ENCODE measurements around the gene ARMH2. TPM values are rescaled to one million over a fixed set of nuclear protein-coding genes. Genes with fewer than 3 reads are reported as not detected.

The ARMH2 gene
- total and polyA plus RNA-seq, 10 of the 15 experiments (the other 5 are each of a cell fraction or from before 2014, with no cell fraction given) = 0.18 to 0.46 TPM; not detected in 8

DNA sequence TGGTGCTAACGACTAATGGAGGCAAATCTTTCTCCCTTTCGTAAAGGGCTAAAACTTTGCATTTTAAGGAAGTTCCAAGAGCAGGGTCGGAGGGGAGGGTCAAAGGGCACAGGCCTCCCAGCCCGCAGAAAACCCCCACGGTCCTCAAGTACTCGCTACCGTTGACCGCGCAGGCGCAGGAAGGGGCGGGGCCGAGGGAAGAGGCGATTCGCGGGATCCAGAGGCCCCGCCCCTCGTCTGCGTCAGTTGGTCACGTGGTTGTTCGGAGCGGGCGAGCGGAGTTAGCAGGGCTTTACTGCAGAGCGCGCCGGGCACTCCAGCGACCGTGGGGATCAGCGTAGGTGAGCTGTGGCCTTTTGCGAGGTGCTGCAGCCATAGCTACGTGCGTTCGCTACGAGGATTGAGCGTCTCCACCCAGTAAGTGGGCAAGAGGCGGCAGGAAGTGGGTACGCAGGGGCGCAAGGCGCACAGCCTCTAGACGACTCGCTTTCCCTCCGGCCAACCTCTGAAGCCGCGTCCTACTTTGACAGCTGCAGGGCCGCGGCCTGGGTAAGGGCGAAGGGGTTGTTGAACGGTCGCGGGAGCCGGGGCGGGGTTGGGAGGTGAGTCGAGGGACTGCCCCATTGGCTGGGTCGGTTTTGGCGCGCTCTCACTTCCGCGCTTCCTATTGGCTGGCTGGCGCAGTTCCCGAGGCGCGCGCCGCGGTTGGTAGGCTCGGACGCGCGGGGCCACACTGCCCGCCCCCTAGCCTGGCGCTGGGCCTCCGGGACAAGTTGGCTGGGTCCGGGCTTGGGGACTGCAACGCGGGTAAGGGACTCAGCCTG is 23.8 kb downstream of the ARMH2 start, which contains the start of gene GMNN (continued):
- peak; percentile 31; the same call in 1 of the 2 replicates for TF ChIP-seq TCF12 (IDR thresholded peaks at IDR 0.05; ENCODE audit: low read depth, low read length)
- no peak for TF ChIP-seq BMI1 (IDR thresholded peaks at IDR 0.05; ENCODE audit: borderline replicate concordance)
- TF ChIP-seq SMAD1 (IDR thresholded peaks at IDR 0.05; ENCODE audit: low read depth, partially characterized antibody) = no peak
- 0 out of 2 replicates have a peak, but pooled peaks have one; percentile 21 for TF ChIP-seq STAT1 (conservative IDR thresholded peaks at IDR 0.05)
- TF ChIP-seq SREBF2 (IDR thresholded peaks at IDR 0.05; ENCODE audit: low read length) = no peak
- TF ChIP-seq, protein P1, sequence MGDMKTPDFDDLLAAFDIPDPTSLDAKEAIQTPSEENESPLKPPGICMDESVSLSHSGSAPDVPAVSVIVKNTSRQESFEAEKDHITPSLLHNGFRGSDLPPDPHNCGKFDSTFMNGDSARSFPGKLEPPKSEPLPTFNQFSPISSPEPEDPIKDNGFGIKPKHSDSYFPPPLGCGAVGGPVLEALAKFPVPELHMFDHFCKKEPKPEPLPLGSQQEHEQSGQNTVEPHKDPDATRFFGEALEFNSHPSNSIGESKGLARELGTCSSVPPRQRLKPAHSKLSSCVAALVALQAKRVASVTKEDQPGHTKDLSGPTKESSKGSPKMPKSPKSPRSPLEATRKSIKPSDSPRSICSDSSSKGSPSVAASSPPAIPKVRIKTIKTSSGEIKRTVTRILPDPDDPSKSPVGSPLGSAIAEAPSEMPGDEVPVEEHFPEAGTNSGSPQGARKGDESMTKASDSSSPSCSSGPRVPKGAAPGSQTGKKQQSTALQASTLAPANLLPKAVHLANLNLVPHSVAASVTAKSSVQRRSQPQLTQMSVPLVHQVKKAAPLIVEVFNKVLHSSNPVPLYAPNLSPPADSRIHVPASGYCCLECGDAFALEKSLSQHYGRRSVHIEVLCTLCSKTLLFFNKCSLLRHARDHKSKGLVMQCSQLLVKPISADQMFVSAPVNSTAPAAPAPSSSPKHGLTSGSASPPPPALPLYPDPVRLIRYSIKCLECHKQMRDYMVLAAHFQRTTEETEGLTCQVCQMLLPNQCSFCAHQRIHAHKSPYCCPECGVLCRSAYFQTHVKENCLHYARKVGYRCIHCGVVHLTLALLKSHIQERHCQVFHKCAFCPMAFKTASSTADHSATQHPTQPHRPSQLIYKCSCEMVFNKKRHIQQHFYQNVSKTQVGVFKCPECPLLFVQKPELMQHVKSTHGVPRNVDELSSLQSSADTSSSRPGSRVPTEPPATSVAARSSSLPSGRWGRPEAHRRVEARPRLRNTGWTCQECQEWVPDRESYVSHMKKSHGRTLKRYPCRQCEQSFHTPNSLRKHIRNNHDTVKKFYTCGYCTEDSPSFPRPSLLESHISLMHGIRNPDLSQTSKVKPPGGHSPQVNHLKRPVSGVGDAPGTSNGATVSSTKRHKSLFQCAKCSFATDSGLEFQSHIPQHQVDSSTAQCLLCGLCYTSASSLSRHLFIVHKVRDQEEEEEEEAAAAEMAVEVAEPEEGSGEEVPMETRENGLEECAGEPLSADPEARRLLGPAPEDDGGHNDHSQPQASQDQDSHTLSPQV (IDR thresholded peaks at IDR 0.05) = no peak
- no peak for TF ChIP-seq ZZZ3 (IDR thresholded peaks at IDR 0.05; ENCODE audit: control insufficient read depth, insufficient read length, low read depth)
- TF ChIP-seq ZNF24 (IDR thresholded peaks at IDR 0.05) = no peak
- no peak for TF ChIP-seq CEBPB (IDR thresholded peaks at IDR 0.05; ENCODE audit: borderline replicate concordance in 1 of 2, low read depth in 2 of 2, low read length in 2 of 2)
- TF ChIP-seq GABPA (IDR thresholded peaks at IDR 0.05; ENCODE audit: low read depth) = no peak
- TF ChIP-seq, protein P2, sequence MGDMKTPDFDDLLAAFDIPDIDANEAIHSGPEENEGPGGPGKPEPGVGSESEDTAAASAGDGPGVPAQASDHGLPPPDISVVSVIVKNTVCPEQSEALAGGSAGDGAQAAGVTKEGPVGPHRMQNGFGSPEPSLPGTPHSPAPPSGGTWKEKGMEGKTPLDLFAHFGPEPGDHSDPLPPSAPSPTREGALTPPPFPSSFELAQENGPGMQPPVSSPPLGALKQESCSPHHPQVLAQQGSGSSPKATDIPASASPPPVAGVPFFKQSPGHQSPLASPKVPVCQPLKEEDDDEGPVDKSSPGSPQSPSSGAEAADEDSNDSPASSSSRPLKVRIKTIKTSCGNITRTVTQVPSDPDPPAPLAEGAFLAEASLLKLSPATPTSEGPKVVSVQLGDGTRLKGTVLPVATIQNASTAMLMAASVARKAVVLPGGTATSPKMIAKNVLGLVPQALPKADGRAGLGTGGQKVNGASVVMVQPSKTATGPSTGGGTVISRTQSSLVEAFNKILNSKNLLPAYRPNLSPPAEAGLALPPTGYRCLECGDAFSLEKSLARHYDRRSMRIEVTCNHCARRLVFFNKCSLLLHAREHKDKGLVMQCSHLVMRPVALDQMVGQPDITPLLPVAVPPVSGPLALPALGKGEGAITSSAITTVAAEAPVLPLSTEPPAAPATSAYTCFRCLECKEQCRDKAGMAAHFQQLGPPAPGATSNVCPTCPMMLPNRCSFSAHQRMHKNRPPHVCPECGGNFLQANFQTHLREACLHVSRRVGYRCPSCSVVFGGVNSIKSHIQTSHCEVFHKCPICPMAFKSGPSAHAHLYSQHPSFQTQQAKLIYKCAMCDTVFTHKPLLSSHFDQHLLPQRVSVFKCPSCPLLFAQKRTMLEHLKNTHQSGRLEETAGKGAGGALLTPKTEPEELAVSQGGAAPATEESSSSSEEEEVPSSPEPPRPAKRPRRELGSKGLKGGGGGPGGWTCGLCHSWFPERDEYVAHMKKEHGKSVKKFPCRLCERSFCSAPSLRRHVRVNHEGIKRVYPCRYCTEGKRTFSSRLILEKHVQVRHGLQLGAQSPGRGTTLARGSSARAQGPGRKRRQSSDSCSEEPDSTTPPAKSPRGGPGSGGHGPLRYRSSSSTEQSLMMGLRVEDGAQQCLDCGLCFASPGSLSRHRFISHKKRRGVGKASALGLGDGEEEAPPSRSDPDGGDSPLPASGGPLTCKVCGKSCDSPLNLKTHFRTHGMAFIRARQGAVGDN (IDR thresholded peaks at IDR 0.05) = peak; percentile 71
- peak; percentile 54 for TF ChIP-seq RUNX3 (IDR thresholded peaks at IDR 0.05; ENCODE audit: low read length)
- TF ChIP-seq, protein P3, sequence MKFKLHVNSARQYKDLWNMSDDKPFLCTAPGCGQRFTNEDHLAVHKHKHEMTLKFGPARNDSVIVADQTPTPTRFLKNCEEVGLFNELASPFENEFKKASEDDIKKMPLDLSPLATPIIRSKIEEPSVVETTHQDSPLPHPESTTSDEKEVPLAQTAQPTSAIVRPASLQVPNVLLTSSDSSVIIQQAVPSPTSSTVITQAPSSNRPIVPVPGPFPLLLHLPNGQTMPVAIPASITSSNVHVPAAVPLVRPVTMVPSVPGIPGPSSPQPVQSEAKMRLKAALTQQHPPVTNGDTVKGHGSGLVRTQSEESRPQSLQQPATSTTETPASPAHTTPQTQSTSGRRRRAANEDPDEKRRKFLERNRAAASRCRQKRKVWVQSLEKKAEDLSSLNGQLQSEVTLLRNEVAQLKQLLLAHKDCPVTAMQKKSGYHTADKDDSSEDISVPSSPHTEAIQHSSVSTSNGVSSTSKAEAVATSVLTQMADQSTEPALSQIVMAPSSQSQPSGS (IDR thresholded peaks at IDR 0.05; ENCODE audit: low read length) = no peak
- TF ChIP-seq SUZ12 (IDR thresholded peaks at IDR 0.05; ENCODE audit: unreplicated experiment) = no peak
- TF ChIP-seq CBFB (IDR thresholded peaks at IDR 0.05; ENCODE audit: low read depth) = peak; percentile 71; the same call in 1 of the 2 replicates
- TF ChIP-seq, protein P4, sequence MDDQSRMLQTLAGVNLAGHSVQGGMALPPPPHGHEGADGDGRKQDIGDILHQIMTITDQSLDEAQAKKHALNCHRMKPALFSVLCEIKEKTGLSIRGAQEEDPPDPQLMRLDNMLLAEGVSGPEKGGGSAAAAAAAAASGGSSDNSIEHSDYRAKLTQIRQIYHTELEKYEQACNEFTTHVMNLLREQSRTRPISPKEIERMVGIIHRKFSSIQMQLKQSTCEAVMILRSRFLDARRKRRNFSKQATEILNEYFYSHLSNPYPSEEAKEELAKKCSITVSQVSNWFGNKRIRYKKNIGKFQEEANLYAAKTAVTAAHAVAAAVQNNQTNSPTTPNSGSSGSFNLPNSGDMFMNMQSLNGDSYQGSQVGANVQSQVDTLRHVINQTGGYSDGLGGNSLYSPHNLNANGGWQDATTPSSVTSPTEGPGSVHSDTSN (IDR thresholded peaks at IDR 0.05; ENCODE audit: insufficient replicate concordance, low read depth, low read length) = no peak

Measured in GM12878 (cell line).